GM19238 (cell line): Measurements from ENCODE around the gene KRTAP4-12.
"Not testable (repeated sequence)": the region's sequence is repeated elsewhere in the genome, so short reads cannot be mapped to it uniquely, and the experiment has no call there.

Source experiments
- DNase-seq: peaks from one replicate; pipeline ENCODE4 v3.0.0; 2011; ENCODE audit warnings: low spot score; ENCODE audit not compliant: insufficient read length

Gene KRTAP4-12

DNA sequence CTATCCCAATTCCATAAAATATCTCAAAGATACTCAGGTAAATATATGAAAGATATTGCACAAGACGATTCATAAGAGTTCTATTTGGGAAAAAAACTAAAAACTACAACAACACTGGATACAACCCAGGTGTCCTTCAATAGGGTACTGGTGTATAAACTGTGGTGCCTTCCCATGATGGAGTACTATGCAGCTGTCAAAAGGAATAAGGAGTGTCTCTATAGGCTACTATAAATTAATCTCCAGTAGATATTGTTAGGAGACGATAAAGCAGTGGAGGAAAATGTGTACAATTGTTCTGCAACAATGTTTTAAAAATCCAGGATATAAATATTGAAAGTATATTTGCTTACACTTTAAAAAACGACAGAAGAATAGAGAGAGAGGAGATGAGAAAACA, 2.4 kb upstream of the KRTAP4-12 start:
- DNase-seq: no peak

DNA sequence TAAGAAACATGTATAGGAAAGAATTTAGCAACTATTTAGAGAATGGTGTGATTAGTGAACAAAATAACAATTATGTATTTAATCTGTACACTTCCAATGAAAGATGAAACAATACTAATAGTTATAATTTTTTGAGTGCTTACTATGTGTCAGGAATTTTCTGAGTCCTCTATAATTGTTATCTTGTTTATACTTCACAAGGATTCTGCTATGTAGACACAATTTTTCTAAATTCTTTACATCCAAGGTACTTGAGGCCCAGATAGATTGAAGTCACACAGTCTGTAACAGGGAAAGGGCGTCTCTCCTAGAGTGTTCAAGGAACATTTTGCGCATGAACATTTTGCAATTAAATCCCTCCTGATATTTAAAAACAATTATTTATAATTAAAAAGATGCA, 1.1 kb upstream of the KRTAP4-12 start:
- DNase-seq: no peak

DNA sequence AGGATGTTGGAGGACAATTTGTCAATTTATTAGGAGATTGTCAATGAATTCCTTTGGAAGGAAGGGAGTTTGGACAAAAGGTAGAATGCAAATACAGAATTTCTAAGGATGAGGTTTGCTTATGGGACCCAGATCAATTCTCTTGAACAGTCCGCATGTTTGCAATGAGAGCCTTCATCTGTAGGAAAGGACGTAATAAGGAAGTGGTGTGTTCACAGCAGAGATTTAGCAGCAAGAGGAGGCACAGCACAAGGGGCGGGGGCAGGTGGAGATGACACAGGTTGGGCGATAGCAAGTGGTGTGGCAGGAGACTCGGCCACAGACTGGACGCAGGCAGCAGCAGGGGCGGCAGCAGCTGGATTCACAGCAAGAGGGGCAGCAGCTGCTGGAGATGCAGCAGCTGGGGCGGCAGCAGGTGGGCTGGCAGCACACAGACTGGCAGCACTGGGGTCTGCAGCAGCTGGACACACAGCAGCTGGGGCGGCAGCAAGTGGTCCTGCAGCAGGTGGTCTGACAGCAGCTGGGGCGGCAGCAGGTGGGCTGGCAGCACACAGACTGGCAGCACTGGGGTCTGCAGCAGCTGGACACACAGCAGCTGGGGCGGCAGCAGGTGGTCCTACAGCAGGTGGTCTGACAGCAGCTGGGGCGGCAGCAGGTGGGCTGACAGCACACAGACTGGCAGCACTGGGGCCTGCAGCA, 541 bp downstream of the KRTAP4-12 start:
- DNase-seq: not testable (repeated sequence)

DNA sequence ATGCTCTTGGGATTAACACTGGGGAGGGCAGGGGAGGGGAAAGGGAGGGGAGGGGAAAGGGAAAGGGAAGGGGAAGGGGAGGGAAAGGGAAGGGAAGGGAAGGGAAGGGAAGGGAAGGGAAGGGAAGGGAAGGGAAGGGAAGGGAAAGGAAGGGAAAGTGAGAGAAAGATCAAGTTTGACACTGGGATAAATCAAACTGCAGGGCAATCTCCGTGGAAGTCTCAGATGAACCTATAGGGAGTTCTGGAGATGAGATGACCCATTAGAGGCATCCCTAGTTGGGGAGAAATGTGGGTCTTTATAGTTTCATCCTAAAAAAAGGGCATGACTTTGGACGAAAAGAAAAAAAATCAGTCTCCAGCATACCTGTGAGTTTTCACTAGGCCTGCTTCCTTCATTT, 2.2 kb downstream of the KRTAP4-12 start:
- DNase-seq: no peak

DNA sequence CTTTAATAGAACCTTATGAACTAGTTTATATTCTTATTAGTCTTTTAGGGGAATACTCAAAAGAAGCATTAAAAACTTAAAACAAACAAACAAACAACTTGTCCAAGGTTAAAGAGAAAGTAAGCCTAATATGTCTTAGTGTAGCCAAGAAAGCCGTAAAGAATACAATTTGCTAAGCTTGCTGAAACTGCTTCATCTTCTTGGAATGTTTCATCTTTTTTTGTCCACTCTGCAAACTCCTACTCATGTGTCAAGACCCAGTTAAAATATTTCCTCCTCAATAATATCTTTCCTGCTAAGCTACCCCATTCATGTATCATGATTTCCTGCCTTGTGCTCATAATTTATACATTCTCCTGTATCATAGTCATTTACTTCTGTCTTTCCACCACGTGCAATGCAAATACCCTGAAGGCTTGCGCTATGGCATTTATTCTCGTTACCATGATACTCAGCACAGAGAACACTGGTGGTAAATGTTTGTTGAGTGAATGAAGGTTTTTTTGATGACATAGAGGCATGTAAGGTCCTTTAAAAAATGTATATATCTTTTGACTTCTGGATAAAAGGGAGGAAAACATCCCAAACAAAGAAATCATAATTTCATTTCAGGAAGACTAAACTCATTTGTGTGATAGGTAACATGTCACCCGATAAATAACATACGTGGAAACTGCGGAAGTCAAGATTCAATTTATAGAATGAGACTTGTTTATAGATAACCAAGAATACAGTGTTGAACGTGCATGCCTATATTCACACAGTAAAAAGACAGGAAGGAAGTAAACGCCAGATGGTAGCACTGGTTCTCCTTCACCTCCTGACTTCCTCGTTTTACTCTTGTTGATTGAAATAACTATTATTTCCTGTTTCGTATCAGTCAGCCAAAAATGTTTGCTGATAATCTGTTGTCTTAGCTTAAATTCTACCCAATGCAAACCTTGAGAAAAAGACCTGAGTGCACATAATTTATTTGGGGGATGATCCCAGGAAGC, 4.0 kb downstream of the KRTAP4-12 start:
- not testable (repeated sequence) for DNase-seq

DNA sequence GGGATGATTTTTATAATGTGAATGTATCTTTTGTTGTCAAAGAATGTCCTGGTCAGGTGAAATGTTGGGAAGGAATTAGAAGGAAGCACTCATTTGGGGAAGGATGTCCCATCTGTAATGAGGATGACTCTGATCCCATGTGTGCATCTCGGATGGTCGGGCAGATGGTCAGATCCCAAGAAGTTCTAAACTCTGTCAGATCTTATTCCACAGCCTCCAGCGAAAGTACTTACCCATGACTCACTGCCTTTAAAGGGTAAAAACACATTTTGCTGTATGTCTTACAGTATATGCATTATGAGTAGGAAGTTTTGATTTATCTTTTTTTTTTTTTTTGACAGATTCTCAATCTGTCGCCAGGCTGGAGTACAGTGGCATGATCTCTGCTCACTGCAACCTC, 5.3 kb downstream of the KRTAP4-12 start:
- DNase-seq: no peak

DNA sequence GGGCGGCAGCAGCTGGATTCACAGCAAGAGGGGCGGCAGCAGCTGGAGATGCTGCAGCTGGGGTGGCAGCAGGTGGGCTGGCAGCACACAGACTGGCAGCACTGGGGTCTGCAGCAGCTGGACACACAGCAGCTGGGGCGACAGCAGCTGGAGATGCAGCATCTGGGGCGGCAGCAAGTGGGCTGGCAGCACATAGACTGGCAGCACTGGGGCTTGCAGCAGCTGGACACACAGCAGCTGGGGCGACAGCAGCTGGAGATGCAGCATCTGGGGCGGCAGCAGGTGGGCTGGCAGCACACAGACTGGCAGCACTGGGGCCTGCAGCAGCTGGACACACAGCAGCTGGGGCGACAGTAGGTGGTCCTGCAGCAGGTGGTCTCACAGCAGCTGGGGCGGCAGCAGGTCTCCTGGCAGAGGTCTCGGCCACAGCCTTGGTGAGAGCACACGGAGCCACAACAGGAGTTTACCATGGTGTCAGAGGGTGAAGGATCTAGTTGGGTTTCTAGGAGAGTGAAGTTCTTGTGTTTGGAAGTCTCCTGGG, 6.1 kb downstream of the KRTAP4-12 start, which contains the start of gene KRTAP4-11:
TSS of gene KRTAP4-11 (minus strand) at position 528 of the 541 bp plus-strand sequence. CDS start at position 470, 58 bp downstream.
- DNase-seq: not testable (repeated sequence)

DNA sequence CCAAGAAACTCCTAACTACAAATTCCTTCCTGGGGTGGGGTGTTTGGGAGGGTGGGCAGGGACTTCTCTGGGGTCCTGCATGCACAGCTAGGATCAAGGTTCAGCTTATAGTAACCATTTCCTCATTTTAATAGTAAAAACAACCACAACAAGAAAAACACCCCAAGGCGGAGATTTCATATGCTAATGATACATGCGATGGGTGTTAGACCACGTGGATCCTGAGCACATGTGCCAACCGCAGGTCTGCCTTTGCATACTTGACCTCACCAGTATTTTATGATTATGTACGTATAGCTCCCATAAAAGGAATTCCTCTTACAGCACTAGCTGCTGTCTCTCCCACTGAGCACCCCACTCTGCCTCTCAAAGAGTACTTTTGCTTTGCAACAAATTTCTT, 7.7 kb downstream of the KRTAP4-12 start:
- DNase-seq: no peak

DNA sequence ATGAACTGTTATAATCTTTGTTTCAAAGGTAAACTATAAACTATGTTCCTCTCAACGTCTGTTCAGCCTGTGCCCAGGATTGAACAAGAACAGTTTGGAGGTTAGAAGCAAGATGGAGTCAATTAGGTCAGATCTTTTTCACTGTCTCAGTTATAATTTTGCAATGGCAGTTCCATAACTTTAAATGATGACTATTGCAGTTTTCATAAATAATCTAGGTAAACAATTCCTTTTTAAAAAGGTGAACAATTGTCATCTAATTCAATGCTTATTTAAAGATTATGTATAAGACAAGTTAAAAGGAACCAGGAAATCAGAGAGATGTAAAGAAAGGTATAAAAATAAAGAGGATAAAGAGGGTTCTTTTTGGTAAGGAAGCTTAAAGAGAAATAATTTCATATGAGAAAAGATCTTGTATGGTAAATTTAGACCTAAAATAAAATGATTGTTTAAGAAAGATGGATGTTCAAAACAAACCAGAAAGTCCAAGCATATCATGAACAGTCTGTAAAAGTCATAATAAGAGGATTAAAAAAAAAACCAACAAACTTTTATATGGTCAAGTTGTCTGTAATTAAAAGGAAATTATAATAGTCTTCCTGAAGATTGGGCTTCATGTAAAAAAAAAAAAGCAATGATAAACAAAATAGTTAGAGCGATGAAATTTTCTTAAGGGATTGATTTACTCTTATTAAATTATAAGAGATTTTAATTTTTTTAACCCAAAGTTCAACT, 12.7 kb downstream of the KRTAP4-12 start:
- no peak for DNase-seq

DNA sequence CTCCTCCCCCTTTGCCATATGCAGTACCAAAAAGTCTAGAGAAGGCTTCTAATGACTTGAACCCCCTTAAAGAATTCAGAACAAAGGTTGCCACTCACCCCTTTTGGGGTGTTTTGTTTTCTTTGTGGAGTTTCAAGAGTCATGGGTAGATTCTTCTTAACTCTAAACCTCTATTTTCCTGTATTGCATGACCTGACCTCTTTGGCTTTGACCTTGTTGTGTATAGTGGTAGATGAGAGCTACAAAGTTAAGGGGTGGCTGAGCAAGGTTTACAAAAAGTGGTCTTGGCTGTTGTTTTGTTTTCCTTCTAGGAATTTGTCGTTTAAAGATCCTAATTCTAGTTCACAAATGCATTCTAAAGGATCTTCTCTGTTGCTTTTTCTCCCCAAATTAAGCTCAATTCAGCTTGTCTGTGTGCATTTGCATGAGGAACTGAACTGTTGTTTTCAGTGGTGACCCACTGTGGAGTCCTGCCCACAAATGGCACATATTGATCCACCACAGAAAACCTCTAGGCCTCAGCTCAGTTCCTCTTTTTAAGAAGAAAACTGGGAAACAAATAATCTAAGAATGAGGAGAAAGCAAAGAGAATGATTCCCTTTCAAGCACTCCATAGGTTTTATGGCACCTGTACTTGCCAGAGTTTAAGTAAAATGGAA, 15.1 kb downstream of the KRTAP4-12 start:
- DNase-seq: not testable (repeated sequence)

DNA sequence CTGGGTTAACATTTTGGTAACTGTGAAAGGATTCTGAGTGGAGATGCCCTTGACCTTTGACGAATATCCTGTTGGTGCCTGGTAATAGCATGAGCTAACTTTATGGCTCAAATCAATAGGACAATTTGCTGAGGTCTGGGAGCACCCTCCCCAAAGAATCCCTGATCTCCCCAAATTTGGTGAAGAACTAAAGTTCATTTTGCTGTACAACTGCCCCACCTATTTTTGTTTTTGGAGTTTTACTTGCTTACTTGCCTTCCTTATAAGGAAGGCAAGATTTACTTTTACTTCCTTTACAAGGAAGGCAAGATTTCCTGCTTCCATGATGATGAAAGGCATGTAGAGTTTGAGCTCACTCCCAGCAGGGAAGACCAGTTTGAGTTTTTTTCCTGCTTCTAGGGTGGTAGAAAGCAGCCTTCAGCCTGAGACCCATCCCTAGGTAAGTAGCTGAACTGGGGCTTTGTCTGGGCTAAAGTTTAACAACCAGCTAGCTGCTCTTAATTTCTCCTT, 16.0 kb downstream of the KRTAP4-12 start:
- no peak for DNase-seq

DNA sequence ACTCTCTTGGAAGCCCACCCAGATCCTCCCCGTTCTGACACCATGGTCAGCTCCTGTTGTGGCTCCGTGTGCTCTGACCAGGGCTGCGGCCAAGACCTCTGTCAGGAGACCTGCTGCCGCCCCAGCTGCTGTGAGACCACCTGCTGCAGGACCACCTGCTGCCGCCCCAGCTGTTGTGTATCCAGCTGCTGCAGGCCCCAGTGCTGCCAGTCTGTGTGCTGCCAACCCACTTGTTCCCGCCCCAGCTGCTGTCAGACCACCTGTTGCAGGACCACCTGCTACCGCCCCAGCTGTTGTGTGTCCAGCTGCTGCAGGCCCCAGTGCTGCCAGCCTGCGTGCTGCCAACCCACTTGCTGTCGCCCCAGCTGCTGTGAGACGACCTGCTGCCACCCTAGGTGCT, 18.6 kb downstream of the KRTAP4-12 start, which contains the start of gene KRTAP4-9:
TSS of gene KRTAP4-9 (plus strand) at position 43 of the 400 bp plus-strand sequence. CDS start at position 43, 0 bp downstream.
- DNase-seq: not testable (repeated sequence)

DNA sequence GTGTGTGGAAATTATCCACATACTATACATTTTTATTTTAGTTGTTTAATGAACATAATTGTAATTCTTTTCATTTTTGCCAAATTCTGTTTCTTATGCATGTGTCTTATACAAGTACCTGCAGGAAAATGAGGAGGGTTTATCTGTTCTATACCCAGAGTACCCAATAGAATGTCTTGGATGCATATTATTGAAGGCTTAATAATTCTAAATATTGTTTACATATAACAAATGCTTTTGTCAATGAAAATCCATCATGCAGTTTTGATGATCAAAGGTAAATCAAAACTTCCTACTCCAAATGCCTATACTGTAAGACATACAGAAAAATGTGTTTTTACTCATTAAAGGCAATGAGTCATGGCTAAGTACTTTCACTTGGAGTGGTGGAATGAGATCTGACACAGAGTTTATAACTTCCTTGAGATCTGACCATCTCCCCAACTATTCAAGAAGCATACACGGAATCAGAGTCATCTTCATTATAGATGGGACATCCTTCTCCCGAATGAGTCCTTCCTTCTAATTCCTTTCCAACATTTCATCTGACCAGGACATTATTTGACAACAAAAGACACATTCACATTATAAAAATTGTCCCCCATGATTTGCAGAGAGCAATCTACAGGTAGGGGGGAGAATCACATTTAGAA, 19.5 kb downstream of the KRTAP4-12 start:
- not testable (repeated sequence) for DNase-seq

DNA sequence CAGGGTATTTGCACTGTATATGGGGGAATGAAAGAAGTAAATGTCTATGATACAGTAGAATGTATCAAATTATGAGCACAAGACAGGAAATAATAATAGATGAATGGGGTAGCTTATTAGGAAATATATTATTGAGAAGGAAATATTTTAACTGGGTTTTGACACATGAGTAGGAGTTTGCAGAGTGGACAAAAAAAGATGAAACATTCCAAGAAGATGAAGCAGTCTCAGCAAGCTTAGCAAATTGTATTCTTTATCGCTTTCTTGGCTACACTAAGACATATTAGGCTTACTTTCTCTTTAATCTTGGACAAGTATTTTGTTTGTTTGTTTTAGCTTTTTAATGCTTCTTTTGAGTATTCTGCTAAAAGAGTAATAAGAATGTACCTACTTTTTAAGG, 20.1 kb downstream of the KRTAP4-12 start:
- no peak for DNase-seq

DNA sequence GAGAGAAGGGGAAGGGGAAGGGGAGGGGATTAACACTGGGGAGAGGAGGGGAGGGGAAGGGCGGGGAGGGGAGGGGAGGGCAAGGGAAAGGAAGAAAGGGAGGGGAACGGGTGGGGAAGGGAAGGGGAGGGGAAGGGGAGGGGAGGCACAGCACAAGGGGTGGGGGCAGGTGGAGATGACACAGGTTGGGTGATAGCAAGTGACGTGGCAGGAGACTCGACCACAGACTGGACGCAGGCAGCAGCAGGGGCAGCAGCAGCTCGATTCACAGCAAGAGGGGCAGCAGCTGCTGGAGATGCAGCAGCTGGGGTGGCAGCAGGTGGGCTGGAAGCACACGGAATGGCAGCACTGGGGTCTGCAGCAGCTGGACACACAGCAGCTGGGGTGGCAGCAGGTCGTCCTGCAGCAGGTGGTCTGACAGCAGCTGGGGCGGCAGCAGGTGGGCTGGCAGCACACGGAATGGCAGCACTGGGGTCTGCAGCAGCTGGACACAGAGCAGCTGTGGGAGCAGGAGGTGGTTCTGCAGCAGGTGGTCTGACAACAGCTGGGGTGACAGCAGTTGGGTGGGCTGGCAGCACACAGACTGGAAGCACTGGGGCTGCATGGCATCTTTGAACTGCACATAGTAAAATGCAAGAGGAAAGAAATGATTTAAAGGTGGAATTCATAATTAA, 22.3 kb downstream of the KRTAP4-12 start, which contains the start of gene KRTAP4-16:
TSS of gene KRTAP4-16 (minus strand) at position 624 of the 674 bp plus-strand sequence. CDS start at position 624, 0 bp downstream.
- DNase-seq: no peak

DNA sequence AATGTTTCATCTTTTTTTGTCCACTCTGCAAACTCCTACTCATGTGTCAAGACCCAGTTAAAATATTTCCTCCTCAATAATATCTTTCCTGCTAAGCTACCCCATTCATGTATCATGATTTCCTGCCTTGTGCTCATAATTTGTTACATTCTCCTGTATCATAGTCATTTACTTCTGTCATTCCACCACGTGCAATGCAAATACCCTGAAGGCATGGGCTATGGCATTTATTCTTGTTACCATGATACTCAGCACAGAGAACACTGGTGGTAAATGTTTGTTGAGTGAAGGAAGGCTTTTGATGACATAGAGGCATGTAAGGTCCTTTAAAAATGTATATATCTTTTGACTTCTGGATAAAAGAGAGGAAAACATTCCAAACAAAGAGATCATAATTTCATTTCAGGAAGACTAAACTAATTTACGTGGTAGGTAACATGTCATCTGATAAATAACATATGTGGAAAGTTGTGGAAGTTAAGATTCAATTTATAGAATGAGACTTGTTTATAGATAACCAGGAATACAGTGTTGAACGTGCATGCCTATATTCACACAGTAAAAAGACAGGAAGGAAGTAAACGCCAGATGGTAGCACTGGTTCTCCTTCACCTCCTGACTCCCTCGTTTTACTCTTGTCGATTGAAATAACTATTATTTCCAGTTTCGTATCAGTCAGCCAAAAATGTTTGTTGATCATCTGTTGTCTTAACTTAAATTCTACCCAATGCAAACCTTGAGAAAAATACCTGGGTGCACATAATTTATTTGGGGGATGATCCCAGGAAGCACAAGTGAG, 24.1 kb downstream of the KRTAP4-12 start:
- DNase-seq: not testable (repeated sequence)

DNA sequence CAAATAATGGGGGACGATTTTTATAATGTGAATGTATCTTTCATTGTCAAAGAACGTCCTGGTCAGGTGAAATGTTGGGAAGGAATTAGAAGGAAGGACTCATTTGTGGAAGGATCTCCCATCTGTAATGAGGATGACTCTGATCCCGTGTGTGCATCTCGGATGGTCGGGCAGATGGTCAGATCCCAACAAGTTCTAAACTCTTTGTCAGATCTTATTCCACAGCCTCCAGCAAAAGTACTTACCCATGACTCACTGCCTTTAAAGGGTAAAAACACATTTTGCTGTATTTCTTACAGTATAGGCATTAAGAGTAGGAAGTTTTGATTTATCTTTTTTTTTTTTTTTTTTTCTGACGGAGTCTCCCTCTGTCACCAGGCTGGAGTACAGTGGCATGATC, 25.5 kb downstream of the KRTAP4-12 start:
- DNase-seq: no peak

DNA sequence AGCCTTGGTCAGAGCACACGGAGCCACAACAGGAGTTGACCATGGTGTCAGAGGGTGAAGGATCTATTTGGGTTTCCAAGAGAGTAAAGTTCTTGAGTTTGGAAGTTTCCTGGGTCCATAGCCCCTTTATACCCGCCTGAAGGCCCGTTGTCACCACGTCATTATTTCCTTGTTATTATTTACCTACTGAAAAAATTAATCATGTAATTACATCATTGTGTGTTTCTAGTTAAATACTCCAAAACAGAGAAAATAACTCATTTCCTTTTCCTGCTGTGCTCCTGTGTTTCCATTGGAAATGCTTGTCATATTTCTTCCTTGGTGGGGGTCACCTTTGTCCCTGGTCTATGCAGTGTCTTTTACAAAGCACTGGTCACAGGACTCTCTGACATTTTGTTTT, 25.9 kb downstream of the KRTAP4-12 start, which contains the start of gene KRTAP4-8:
TSS of gene KRTAP4-8 (minus strand) at position 101 of the 400 bp plus-strand sequence. CDS start at position 43, 58 bp downstream.
- no peak for DNase-seq
